ENCODE results near the gene TMEM184B.
A peak's percentile ranks its signal among the peaks of the same experiment; 100 is the strongest.

The TMEM184B gene

GRCh38 chr22:38208551-38208968 is 64.2 kb downstream of the TMEM184B start:
- ATAC-seq = no peak

GRCh38 chr22:38207898-38208432 is 64.8 kb downstream of the TMEM184B start:
- ATAC-seq = no peak
- TF ChIP-seq ZFP30 (CRISPR knock-in tag; IDR thresholded peaks at IDR 0.05) (no peak), ZC3H10 (CRISPR knock-in tag; IDR thresholded peaks at IDR 0.05) (no peak), TCF4 (CRISPR knock-in tag; IDR thresholded peaks at IDR 0.05; ENCODE audit: borderline replicate concordance) (no peak), SNAI2 (CRISPR knock-in tag; IDR thresholded peaks at IDR 0.05) (no peak), RARB (CRISPR knock-in tag; IDR thresholded peaks at IDR 0.05) (no peak), CSRNP3 (CRISPR knock-in tag; IDR thresholded peaks at IDR 0.05) (no peak), CSDC2 (CRISPR knock-in tag; IDR thresholded peaks at IDR 0.05) (no peak), TOX (CRISPR knock-in tag; IDR thresholded peaks at IDR 0.05; ENCODE audit: borderline replicate concordance) (no peak), ISL1 (CRISPR knock-in tag; IDR thresholded peaks at IDR 0.05) (no peak), PPARA (CRISPR knock-in tag; IDR thresholded peaks at IDR 0.05; ENCODE audit: borderline replicate concordance) (no peak), ESRRG (CRISPR knock-in tag; IDR thresholded peaks at IDR 0.05) (no peak)
- TF ChIP-seq, protein P1, sequence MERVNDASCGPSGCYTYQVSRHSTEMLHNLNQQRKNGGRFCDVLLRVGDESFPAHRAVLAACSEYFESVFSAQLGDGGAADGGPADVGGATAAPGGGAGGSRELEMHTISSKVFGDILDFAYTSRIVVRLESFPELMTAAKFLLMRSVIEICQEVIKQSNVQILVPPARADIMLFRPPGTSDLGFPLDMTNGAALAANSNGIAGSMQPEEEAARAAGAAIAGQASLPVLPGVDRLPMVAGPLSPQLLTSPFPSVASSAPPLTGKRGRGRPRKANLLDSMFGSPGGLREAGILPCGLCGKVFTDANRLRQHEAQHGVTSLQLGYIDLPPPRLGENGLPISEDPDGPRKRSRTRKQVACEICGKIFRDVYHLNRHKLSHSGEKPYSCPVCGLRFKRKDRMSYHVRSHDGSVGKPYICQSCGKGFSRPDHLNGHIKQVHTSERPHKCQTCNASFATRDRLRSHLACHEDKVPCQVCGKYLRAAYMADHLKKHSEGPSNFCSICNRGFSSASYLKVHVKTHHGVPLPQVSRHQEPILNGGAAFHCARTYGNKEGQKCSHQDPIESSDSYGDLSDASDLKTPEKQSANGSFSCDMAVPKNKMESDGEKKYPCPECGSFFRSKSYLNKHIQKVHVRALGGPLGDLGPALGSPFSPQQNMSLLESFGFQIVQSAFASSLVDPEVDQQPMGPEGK (CRISPR knock-in tag; IDR thresholded peaks at IDR 0.05; ENCODE audit: borderline replicate concordance) = no peak

More at GRCh38 chr22:38208551-38208968, 64.2 kb downstream of the TMEM184B start:
- no peak for TF ChIP-seq TCF4 (CRISPR knock-in tag; IDR thresholded peaks at IDR 0.05; ENCODE audit: borderline replicate concordance)
- no peak for TF ChIP-seq ZNF565 (CRISPR knock-in tag; conservative IDR thresholded peaks at IDR 0.05; ENCODE audit: low read depth)
- TF ChIP-seq ZFP3 (CRISPR knock-in tag; IDR thresholded peaks at IDR 0.05) = peak; percentile 86
- TF ChIP-seq GLIS3 (CRISPR knock-in tag; IDR thresholded peaks at IDR 0.05) = no peak

DNA sequence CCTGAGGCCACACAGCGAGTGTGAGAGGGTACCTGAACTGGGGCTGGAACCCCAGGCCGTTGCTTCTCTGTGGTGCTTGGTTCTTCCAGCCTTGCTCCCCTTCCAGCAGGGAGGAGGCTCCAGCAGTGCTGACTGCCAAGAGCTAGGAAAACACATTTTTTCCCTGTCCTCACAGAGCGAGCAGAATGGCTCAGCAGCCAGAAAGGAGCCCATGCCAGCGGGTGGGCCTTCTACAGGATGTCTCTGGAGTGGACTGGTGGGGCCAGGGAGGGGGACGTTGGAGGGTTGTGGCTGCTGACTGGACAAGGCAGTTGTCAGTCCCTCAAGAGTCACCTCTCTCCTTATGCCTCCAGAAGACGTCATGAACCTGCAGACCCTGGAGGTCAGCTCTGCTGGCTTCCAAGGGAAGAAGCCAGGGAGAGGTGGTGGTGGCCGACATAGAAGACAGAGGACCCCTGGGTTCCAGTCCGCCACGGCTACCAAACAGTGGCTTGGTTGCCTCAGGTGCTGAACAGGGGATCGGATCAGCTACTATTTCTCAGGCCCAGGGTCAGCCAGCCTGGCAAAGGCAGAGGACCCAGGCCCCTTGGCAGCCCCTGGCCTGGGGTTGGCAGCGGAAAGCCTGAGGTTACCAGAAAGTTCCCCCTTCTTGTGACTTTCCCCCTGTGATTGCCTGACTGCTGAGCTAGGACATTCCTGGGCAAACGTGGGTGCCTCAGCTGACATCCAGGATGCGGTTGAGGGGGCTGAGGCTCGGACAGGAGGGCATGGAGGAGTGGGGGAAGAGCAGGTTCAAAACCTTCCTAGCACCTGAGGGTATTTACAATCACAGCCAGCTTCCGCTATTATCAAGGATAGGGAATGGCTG is 67.3 kb downstream of the TMEM184B start:
- ATAC-seq = no peak
- TF ChIP-seq RARB (CRISPR knock-in tag; IDR thresholded peaks at IDR 0.05) (no peak), OSR1 (CRISPR knock-in tag; IDR thresholded peaks at IDR 0.05) (no peak), GLIS3 (CRISPR knock-in tag; IDR thresholded peaks at IDR 0.05) (no peak), ARNTL (CRISPR knock-in tag; IDR thresholded peaks at IDR 0.05; ENCODE audit: borderline replicate concordance, low read depth) (no peak), BACH2 (CRISPR knock-in tag; IDR thresholded peaks at IDR 0.05; ENCODE audit: borderline replicate concordance) (no peak), SNAI2 (CRISPR knock-in tag; IDR thresholded peaks at IDR 0.05) (no peak)
- TF ChIP-seq, protein P2, sequence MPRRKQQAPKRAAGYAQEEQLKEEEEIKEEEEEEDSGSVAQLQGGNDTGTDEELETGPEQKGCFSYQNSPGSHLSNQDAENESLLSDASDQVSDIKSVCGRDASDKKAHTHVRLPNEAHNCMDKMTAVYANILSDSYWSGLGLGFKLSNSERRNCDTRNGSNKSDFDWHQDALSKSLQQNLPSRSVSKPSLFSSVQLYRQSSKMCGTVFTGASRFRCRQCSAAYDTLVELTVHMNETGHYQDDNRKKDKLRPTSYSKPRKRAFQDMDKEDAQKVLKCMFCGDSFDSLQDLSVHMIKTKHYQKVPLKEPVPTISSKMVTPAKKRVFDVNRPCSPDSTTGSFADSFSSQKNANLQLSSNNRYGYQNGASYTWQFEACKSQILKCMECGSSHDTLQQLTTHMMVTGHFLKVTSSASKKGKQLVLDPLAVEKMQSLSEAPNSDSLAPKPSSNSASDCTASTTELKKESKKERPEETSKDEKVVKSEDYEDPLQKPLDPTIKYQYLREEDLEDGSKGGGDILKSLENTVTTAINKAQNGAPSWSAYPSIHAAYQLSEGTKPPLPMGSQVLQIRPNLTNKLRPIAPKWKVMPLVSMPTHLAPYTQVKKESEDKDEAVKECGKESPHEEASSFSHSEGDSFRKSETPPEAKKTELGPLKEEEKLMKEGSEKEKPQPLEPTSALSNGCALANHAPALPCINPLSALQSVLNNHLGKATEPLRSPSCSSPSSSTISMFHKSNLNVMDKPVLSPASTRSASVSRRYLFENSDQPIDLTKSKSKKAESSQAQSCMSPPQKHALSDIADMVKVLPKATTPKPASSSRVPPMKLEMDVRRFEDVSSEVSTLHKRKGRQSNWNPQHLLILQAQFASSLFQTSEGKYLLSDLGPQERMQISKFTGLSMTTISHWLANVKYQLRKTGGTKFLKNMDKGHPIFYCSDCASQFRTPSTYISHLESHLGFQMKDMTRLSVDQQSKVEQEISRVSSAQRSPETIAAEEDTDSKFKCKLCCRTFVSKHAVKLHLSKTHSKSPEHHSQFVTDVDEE (CRISPR knock-in tag; IDR thresholded peaks at IDR 0.05) = no peak

GRCh38 chr22:38204784-38205183 is 68.0 kb downstream of the TMEM184B start:
- TF ChIP-seq ZFP3 (CRISPR knock-in tag; IDR thresholded peaks at IDR 0.05) (no peak), ZFP30 (CRISPR knock-in tag; IDR thresholded peaks at IDR 0.05) (no peak), GLIS3 (CRISPR knock-in tag; IDR thresholded peaks at IDR 0.05) (no peak), ESRRG (CRISPR knock-in tag; IDR thresholded peaks at IDR 0.05) (no peak), TOX (CRISPR knock-in tag; IDR thresholded peaks at IDR 0.05; ENCODE audit: borderline replicate concordance) (no peak), ARNTL (CRISPR knock-in tag; IDR thresholded peaks at IDR 0.05; ENCODE audit: borderline replicate concordance, low read depth) (no peak), BACH2 (CRISPR knock-in tag; IDR thresholded peaks at IDR 0.05; ENCODE audit: borderline replicate concordance) (no peak), ZNF70 (CRISPR knock-in tag; IDR thresholded peaks at IDR 0.05) (no peak)
- no peak for ATAC-seq
